Measurements from ENCODE around the gene PDE11A. TPM values are rescaled to one million over a fixed set of nuclear protein-coding genes. Genes with fewer than 3 reads are reported as not detected.
"Not testable (repeated sequence)": the region's sequence is repeated elsewhere in the genome, so short reads cannot be mapped to it uniquely, and the experiment has no call there.

The PDE11A gene
- total RNA-seq, 1 donor = under 0.01 TPM

DNA sequence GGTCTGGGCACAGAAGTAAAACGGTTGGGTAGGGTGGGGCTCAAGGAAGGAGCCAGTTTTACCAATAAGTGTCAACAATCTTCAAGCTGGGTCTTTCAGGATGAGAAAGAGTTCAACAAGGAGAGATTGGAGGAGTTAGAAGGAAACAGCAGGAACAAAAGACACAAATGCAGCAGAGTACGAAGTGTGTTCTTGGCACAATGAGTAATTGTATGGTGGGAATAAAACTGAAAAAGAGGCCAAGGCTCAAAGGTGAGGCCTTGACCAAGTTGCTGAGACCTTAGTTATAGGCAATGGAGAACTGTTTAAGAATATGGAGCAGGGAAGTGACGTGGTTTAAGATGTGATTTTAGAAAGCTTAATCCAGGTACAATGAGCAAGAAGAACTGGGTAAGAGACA lies 230.3 kb downstream of the PDE11A start:
- TF ChIP-seq, protein P1, sequence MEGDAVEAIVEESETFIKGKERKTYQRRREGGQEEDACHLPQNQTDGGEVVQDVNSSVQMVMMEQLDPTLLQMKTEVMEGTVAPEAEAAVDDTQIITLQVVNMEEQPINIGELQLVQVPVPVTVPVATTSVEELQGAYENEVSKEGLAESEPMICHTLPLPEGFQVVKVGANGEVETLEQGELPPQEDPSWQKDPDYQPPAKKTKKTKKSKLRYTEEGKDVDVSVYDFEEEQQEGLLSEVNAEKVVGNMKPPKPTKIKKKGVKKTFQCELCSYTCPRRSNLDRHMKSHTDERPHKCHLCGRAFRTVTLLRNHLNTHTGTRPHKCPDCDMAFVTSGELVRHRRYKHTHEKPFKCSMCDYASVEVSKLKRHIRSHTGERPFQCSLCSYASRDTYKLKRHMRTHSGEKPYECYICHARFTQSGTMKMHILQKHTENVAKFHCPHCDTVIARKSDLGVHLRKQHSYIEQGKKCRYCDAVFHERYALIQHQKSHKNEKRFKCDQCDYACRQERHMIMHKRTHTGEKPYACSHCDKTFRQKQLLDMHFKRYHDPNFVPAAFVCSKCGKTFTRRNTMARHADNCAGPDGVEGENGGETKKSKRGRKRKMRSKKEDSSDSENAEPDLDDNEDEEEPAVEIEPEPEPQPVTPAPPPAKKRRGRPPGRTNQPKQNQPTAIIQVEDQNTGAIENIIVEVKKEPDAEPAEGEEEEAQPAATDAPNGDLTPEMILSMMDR (IDR thresholded peaks at IDR 0.05; ENCODE audit: insufficient read depth, low read depth, low read length) = no peak
- no peak overlapping the region for H3K4me3 ChIP-seq (ENCODE audit: low read depth, low read length)

DNA sequence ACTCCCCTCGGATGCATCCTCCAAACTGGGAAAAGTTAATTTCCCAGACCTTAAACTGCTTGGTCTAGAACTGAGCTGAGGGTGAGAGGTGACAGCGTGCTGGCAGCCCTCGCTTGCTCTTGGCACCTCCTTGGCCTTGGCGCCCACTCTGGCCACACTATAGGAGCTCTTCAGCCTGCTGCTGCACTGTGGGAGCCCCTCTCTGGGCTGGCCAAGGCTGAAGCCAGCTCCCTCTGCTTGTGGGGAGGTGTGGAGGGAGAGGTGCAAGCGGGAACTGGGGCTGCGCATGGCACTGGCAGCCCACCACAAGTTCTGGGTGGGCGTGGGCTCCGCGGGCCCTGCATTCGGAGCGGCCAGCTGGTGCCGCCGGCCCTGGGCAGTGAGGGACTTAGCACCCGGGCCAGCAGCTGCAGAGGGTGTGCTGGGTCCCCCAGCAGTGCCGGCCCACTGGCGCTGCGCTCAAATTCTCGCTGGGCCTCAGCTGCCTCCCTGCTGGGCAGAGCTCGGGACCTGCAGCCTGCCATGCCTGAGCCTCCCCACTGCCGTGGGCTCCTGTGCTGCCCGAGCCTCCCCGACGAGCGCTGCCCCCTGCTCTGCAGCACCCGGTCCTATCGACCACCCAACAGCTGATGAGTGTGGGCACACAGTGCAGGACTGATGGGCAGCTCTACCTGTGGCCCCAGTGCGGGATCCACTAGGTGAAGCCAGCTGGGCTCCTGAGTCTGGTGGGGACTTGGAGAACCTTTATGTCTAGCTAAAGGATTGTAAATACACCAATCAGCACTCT lies 237.0 kb downstream of the PDE11A start:
- H3K4me3 ChIP-seq (ENCODE audit: low read depth, low read length); DNase-seq (ENCODE audit: low read depth): not testable (repeated sequence)

More for the DNA sequence above, 230.3 kb downstream of the PDE11A start:
- DNase-seq (ENCODE audit: low read depth) = no peak

DNA sequence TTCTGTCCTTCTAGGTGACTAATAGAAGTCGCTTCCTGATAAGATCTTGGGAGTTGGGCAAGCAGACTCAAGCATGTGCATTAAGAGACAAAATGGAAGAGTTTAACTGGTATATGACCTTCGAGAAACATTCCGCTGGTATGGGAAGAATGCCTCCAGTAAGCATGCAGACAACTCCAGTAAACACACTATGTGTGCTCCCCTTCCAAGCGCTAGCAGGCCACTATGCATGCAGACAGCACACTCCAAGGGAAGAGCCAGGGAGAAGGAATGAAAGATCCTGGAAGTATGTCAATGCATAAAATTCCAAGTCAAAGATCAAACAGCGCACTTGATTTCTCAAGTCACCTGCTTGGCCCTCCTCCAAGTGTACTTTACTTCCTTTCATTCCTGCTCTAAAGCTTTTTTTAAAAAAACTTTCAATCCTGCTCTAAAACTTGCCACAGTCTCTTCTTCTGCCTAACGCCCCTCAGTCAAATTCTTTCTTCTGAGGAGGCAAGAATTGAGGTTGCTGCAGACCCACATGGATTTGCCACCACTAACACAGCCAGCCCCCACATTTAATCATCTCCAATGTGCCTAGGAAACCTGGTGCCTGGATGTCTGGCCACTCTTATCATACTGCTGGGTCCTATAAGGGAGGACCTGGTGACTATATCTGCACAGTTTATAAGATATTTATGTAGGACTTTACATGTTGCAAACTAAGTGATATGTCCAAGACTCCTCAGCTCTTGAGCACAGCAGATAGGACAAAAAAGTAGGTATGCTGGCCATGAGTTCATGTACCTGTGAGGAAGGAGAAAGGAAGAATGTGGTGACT lies 239.8 kb downstream of the PDE11A start:
- no peak overlapping the region for H3K4me3 ChIP-seq (ENCODE audit: low read depth, low read length)
- no peak for DNase-seq (ENCODE audit: low read depth)
- TF ChIP-seq, protein P1 (IDR thresholded peaks at IDR 0.05; ENCODE audit: insufficient read depth, low read depth, low read length) = no peak

DNA sequence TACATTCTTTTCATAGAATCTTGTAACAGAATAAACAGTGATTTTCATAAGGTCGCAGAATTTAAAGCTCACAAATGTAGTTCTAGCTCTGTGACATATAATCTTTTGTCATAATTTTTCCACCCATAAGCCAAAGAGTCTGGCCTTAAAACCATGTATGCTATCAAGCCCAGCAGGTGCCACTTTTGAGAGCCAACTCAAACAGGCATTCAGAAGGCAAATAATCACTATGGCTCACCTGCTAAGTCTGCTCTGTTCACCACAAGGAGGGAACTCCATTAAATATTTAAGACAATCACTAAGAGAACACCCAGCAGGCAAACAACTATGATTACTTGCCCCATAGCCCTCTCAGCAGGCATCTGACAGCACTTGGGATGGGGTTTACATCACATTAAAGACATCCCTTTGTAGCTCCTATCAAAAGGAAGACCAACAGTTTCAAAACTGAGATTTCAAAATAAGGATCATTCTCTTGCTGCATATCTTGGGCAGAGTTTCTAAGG lies 241.6 kb downstream of the PDE11A start:
- H3K4me3 ChIP-seq (ENCODE audit: low read depth, low read length) = no peak overlapping the region
- DNase-seq (ENCODE audit: low read depth) = no peak
- TF ChIP-seq, protein P1 (IDR thresholded peaks at IDR 0.05; ENCODE audit: insufficient read depth, low read depth, low read length) = no peak

DNA sequence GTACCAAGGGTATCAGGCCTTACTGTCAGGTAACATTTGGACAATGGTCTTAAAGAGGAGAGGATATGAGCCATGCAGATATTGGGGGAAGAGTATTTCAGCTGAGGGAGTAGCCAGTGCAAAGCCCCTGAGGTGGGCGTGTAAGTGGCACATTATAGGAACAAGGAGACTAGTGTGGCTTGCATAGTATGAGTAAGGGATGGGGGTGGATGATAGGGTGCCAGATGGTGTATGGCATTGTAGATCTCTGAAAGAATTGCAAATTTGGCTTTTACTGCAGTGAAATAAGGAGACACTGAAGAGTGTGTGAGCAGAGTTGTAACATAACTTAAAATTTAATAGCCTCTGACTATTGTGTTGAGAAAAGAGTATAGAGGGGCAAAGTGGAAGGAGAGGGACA lies 244.0 kb downstream of the PDE11A start:
- DNase-seq (ENCODE audit: low read depth) = no peak
- TF ChIP-seq, protein P1 (IDR thresholded peaks at IDR 0.05; ENCODE audit: insufficient read depth, low read depth, low read length) = no peak
- H3K4me3 ChIP-seq (ENCODE audit: low read depth, low read length) = no peak overlapping the region

DNA sequence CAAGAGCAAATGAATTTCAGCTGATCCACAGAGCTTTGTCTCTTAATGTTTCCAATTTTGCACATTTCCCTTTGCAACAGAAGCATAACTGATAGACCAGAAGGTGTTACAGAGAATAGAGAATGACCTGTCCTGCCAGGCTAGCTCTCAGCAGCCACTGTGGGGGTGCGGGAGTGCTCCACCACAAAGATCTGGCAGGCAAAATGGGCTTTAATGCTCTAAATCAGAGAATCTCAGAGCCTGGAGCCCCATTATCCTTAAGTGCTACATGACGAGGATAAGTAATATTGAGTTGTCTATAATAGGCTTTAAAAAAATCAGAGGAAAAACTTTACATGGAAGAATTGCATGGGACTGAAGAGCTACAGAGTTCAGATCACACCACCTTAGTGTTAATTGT lies 245.7 kb downstream of the PDE11A start:
- DNase-seq (ENCODE audit: low read depth) = no peak
- TF ChIP-seq, protein P1 (IDR thresholded peaks at IDR 0.05; ENCODE audit: insufficient read depth, low read depth, low read length) = no peak
- H3K4me3 ChIP-seq (ENCODE audit: low read depth, low read length) = no peak overlapping the region

DNA sequence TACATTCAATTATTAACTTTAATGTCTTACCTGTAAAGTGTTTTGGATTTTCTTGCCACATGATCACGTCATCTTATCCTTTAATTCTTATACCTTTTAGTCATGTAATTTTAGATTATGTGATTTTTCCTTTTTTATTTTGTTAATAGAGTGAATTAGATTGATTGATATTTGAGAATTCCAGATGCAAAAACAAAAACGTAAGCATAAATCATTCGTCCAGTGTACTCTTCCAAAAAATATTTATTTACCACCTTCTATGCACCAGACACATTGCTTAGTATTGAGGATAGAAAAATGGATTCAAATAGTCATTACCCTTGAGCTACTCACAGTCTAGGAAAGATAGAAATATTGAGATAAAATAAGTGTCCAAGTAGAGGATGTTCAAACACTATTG lies 249.6 kb downstream of the PDE11A start:
- TF ChIP-seq, protein P1 (IDR thresholded peaks at IDR 0.05; ENCODE audit: insufficient read depth, low read depth, low read length) = no peak
- DNase-seq (ENCODE audit: low read depth) = no peak
- H3K4me3 ChIP-seq (ENCODE audit: low read depth, low read length) = no peak overlapping the region
